Progenitor cell of endocrine pancreas (in vitro differentiated cells): ENCODE measurements around the gene PRKN. TPM values are rescaled to one million over a fixed set of nuclear protein-coding genes. Genes with fewer than 3 reads are reported as not detected.

Experiments
- DNase-seq: peaks from one replicate; pipeline ENCODE4 v3.0.0; 2021; ENCODE audit warnings: low spot score; ENCODE audit not compliant: unreplicated experiment
- H3K27ac Mint-ChIP-seq: 2 replicates; pipeline ENCODE4 v1.8.0; 2021; ENCODE audit warnings: mild to moderate bottlenecking, moderate library complexity, mixed read lengths
- H3K27me3 Mint-ChIP-seq: 2 replicates; pipeline ENCODE4 v1.8.0; 2021; ENCODE audit warnings: mixed read lengths
- H3K36me3 Mint-ChIP-seq: 2 replicates; pipeline ENCODE4 v1.8.0; 2022; ENCODE audit warnings: mixed read lengths; ENCODE audit not compliant: insufficient read depth
- H3K4me1 Mint-ChIP-seq: 2 replicates; pipeline ENCODE4 v1.8.0; 2021; ENCODE audit warnings: low read depth, mixed read lengths
- H3K4me3 Mint-ChIP-seq: 2 replicates; pipeline ENCODE4 v1.8.0; 2021; ENCODE audit warnings: low read depth, mild to moderate bottlenecking, moderate library complexity, mixed read lengths
- H3K9me3 Mint-ChIP-seq: 2 replicates; pipeline ENCODE4 v1.8.0; 2021; ENCODE audit warnings: low read depth, mixed read lengths
- CTCF ChIP-seq: fragments of 200-600 bp; sonication (generic); IDR thresholded peaks from one replicate; pipeline ENCODE4 v1.5.0; 2021; ENCODE audit warnings: antibody characterized with exemption, mild to moderate bottlenecking; ENCODE audit not compliant: unreplicated experiment
- total RNA-seq: library from RNA; stranded (reverse); gene quantifications from 2 replicates; pipeline ENCODE4 v1.2.1, GENCODE V29; 2021

PRKN gene
- total RNA-seq, 1 donor from 2014 or later = 4.6 TPM

GRCh38 chr6:161465403-161465802 lies 1262.2 kb downstream of the PRKN start:
- no peaks in the 10 kb centered on the region for H3K4me1 Mint-ChIP-seq
- DNase-seq = no peak
- TF ChIP-seq CTCF = no peak
- H3K4me3 Mint-ChIP-seq = no peak overlapping the region
- peaks cover 11% of the 10 kb centered on the region for H3K9me3 Mint-ChIP-seq
- H3K27ac Mint-ChIP-seq = no peak overlapping the region
- H3K27me3 Mint-ChIP-seq = no peaks in the 10 kb centered on the region
- H3K36me3 Mint-ChIP-seq = no peaks in the 10 kb centered on the region

- Mint-ChIP-seq H3K27ac (no peak overlapping the region), H3K4me1 (no peaks in the 10 kb centered on the region), H3K9me3 (peaks cover 11% of the 10 kb centered on the region), H3K36me3 (no peaks in the 10 kb centered on the region), H3K4me3 (no peak overlapping the region), H3K27me3 (no peaks in the 10 kb centered on the region)
- no peak for TF ChIP-seq CTCF
- no peak for DNase-seq
These were observed 1264.5 kb downstream of the PRKN start for GRCh38 chr6:161463071-161463470.

GRCh38 chr6:161462148-161462547 lies 1265.4 kb downstream of the PRKN start:
- Mint-ChIP-seq H3K36me3 (no peaks in the 10 kb centered on the region), H3K9me3 (peaks cover 11% of the 10 kb centered on the region), H3K4me1 (no peaks in the 10 kb centered on the region), H3K27ac (no peak overlapping the region), H3K27me3 (no peaks in the 10 kb centered on the region), H3K4me3 (no peak overlapping the region)
- DNase-seq = no peak
- no peak for TF ChIP-seq CTCF

DNA sequence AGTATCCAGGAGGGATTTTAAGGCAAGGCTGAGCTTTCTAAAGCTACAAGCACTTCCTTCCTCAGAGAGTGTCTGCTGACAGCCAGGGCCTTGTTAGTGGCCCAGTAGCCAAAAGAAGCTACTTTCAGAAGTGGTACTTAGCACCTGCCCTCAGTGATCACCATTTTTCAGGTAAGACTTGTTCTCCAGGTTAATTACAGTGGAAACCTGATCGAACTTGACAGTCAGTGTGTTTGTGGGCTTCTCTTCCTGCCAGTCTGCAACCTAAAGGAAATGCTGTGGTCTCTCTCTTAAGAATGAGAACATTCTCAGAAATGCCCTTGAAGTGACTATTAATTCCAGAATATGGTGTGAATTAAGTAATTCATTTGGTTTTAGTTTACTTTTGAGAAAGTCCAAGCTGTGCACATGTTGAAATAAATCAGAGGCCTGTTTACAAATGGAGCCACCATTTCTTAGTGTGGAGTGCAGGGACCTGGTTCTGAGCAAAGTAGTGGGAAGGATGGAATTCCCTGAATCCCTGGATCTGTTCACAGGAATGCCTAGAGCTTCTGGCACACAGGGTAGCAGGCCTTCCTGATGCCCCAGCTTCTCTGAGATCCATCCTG lies 1268.5 kb downstream of the PRKN start:
- no peak overlapping the region for H3K4me3 Mint-ChIP-seq
- no peaks in the 10 kb centered on the region for H3K9me3 Mint-ChIP-seq
- H3K27ac Mint-ChIP-seq = no peak overlapping the region
- no peak for TF ChIP-seq CTCF
- no peaks in the 10 kb centered on the region for H3K27me3 Mint-ChIP-seq
- H3K36me3 Mint-ChIP-seq = no peaks in the 10 kb centered on the region
- H3K4me1 Mint-ChIP-seq = no peaks in the 10 kb centered on the region
- DNase-seq = no peak

DNA sequence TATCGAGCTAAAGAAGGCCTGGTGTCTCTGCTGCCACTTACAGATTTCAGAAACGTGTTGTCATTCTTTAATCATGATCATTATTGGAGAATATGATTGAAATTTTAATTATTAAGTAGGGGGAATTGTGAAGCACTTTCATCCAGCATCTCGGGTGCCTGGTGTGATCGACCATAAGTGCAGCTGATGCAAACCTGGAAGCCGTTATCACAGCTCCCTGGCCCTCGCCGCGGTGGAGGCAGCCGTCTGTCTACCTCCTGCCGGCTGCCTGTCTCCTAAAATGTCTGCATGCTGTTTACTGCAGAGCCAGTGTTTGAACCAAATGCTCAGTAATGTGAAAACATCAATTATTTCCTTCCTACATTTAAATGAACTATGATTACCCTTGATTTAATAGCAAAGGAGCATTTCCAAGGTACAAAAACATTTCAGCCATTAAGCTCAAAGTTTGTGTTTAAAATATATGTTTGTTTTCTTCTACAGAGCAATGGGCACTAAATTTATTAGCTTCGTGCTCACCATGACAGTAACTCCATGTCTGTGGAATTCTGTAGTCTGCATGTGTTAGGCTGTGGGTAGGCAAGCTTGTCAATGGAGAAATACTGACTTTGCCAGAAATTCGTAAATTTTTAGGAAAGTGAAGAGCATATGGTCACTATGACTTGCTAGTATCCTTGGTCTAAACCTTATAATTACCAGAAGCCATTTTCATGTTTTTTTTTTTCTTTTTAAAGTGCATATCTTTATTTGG lies 1269.2 kb downstream of the PRKN start:
- Mint-ChIP-seq H3K4me1 (no peaks in the 10 kb centered on the region), H3K27ac (no peak overlapping the region), H3K27me3 (no peaks in the 10 kb centered on the region), H3K4me3 (no peak overlapping the region), H3K9me3 (no peaks in the 10 kb centered on the region), H3K36me3 (no peaks in the 10 kb centered on the region)
- TF ChIP-seq CTCF = no peak
- DNase-seq = no peak
